Measurements from ENCODE around the gene PATE1.

PATE1 gene

GRCh38 chr11:125797641-125798040 is 51.6 kb downstream of the PATE1 start:
- no peak for DNase-seq
